ENCODE data around the gene NR3C2.
"Not testable (repeated sequence)": the region's sequence is repeated elsewhere in the genome, so short reads cannot be mapped to it uniquely, and the experiment has no call there.

NR3C2 gene

DNA sequence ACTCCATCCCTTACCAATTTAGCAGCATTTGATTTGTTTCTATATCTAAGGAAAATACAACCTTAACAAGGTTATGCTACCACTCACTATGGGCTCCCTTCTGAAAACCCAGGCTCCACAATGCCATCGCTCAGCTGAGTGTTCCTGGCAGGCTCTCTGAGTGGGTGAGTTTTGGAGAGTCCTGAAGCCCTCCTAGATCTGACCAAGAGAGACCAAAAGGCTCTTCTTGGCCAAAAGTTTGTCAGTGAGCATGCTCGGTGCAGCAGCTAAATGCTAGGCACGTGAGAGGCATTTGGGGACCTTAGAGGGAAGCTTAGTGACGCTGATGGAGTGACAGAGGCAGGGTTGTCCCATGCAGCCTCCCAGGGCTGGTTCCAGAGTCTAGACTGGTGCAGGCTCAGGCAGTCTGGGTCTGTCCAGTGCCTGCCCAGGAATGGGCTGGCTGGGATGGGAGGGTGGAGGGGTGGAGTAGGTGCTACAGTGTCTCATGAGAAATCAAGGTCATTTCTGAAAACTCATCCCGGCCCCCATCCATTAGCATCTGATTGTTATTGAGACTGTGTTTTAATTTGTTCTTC lies 346.8 kb downstream of the NR3C2 start:
- no peak for DNase-seq

DNA sequence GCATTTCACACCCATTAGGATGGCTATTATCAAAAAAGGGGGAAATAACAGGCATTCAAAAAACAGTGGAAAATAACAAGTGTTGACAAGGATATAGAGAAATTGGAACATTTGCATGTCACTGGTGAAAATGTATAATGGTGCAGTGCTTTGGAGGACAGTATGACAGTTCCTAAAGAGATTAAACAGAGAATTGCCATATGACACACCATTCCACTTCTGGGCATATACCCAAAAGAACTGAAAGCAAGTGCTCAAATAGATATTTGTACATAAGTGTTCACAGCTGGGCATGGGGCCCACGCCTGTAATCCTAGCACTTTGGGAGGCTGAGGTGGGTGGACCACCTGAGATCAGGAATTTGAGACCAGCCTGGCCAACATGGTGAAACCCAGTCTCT lies 348.1 kb downstream of the NR3C2 start:
- DNase-seq = no peak

DNA sequence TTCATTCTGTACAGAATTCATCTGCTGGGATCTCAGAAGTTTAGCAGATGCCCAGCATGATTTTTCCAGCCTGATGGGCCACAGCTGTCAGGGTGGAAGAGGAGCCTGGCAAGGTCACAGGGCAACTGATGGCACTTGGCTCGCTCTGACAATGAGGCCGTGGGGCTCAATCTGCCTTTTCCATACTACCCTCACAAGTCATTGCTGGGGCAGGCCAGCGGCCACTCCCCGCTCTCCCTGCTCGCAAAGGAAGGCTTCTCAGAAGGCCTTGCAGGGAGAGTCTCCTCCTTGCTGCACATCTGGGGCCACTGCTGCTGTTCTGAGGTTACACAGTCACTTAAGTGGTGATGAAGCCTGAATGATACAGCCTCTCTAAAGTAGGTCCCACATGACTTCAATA lies 349.1 kb downstream of the NR3C2 start:
- DNase-seq = no peak

DNA sequence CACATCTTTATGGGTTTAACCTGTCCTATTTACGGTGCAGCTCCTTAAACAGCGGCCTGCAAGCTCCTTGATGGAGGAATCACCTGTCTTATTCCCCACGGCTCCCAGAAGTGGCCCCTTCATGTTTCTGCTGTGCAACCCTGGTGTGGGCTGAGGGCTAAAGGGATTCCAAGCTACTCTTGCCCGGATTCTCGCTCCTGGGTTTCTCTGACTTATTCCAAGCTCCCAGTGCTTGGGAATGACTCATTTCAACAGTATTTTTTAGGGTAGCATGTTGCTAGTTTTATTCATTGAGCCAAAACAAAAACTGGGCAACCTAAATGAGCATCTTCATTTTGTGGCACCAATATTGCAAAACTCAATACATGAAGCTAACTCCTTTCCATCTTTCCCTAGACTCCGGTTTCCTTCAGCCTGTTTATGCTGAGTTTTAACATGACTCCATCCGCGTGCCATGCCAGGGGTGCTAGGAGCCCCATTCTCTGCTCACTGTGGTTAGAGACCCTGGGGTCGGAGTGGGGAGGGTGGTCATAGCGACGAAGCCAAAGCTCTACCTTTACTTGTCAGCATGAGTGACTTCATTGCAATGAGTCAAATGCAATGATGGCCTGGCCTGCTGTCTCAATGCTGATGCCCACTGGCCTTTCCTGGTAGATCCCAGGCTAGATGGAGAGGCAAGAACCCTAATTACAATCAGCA lies 349.7 kb downstream of the NR3C2 start:
- no peak for DNase-seq

DNA sequence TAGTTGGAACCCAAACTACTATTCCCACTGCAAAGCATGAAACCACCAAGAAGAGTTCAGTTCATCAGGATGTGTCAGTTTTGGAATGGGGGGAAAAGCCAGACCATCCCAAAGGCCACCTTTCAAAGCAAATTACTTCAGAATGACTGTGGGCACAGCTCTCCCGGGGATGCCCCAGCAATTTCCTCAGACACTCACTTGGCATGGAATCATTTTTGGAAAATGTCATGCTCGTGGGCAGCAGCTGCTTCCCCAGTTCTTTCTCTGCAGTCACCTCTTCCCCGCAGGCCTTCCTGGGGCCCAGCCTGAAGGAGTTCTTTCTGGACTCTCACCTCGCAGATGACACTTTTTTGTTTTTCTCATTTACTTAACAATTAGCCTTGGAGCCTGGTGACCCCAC lies 350.3 kb downstream of the NR3C2 start:
- DNase-seq = no peak

DNA sequence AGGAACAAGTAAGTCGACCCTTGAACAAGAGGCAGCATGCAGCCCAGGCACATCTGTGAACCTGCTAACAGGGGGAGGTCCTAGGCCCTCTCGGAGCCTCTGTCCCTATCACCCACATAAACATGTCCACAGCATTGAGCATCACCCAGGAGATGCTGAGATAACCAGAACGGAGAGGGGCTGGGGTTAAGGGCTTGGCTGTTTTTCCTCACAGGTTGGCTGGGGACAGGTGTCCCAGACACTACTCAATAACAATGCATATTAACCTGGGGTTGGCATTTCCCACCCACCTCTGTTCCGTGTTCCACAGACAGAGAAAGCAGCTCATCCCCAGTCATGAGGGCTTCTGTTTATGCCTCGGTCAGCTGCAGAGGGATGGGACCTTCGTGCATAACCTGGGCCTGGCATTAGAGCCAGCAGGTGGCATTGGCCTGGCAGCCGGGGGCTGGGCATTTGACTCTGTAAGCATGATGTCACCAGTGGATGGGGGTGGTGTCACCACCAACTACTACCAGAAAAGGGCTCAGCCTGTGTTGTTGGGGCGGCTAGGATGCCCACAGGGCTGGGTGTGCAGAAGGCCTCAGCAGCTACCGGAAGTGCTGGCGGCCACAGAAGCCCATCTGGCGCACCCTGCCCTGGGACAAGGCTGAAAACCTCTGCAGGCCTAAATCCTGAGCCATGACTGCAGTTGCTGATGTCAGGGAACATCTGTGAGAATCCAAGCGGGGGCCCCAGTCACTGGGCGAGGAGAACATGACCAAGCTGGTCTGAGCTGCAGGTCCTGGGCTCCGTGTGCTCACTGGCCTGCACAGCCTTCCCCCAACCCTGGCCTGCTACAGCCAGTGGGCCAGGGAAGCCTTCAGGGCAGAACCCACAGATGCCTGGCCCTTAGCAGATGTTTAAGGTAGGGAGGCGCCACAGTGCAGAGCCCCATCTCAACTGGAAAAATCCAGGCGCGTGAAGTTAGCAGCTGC lies 351.4 kb downstream of the NR3C2 start:
- no peak for DNase-seq

DNA sequence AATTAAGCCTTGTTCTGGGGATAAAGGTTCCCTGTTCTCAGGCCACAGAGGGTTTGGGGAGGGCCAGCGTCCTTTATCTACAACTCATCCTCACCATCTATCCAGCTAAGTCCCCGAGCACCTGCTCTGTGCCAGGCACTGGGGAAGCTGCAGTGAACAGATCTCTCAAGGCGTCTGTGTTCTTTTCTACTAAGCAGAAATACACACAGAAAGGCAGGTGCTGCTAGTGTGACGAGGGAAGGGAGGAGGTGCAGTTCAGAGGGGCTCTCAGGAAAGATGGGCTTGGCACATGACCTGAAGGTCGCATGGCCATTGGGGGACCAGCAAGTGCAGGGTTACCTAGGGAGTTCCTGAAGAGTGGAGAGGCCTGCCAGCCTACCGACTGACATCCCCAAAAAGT lies 352.2 kb downstream of the NR3C2 start:
- no peak for DNase-seq

DNA sequence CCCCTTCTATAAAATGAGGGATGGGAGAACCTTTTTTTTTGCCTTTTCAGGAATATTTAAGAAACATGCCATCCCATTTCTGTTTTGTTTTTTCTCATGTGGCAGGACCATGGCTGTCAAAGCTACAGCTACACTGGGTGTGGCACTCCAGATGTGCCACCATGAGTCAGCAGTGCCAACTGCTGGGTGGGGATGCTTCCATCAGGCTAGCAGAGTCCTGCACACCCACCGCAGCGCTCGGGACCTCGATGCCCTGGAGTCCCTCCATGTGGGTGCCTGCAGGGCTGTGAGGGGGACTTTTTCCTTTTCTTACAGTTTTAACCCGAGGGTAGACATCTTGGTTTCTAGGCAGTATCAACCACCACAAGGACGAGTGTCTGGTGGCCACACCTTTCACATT lies 352.6 kb downstream of the NR3C2 start:
- DNase-seq = no peak

DNA sequence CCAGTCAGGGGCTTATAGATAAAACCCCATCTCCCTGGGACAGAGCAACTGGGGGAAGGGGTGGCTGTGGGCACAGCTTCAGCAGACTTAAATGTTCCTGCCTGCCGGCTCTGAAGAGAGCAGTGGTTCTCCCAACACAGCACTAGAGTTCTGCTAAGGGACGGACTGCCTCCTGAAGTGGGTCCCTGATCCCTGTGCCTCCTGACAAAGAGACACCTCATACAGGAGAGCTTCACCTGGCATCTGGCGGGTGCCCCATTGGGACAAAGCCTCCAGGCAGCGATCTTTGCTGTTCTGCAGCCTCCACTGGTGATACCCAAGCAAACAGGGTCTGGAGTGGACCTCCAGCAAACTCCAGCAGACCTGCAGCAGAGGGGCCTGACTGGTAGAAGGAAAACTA lies 359.1 kb downstream of the NR3C2 start:
- DNase-seq = not testable (repeated sequence)

DNA sequence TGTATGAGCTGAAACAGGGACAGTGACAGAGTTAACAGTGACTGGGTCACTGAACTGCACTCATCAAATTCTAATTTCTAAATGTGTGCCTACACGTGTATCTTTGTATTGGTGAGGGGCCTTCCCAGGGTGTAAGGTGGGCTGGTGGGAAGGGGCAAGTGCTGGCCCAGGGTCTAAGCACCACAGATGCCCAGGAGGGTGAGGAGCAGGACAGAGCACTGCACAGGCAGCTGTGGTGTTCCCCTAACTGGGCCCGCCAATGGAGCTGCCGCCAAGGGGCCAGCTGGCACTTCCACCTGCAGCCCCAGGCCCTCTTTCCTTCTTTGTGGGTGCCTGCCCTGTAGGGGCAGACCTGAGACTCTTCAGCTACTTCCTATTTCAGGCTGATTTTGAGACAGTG lies 360.5 kb downstream of the NR3C2 start:
- DNase-seq = no peak

DNA sequence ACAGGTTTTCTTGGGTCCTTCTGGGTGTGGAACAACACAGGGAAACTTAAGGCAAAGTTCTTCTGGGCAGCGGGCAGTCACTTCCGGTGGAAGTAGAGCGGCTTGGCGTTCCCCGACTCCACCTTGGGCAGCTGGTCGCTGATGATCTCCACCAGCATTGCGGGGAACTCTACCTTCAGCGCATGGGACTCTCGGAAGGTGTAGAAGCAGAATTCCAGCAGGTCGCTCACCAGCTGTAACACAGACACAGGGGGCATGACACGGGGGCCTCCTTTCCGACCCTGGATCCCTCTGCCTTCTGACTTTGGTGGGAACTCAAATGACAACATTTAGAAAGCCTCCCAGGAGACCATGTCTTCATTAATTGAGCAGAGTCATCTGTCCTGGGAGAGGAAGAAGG lies 360.9 kb downstream of the NR3C2 start:
- no peak for DNase-seq

DNA sequence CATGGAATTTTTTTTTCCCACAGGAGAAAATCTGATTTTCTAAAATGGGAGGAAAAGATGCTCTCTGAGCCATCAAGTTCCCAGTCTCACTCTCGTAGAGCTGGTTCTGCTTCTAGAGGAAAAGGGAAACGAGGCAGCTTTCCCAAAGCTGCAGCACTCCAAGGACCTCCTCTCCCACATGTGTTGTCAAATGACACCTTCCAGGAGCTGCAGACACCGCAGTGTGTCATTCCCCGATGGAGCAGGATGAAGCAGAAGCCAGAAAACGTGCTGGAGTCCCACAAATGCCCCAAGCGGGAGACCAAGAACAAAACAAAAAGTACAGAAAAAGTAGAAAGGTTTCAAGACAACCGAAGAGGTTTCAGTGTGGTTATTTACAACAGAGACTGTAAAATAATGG lies 362.3 kb downstream of the NR3C2 start:
- DNase-seq = no peak

DNA sequence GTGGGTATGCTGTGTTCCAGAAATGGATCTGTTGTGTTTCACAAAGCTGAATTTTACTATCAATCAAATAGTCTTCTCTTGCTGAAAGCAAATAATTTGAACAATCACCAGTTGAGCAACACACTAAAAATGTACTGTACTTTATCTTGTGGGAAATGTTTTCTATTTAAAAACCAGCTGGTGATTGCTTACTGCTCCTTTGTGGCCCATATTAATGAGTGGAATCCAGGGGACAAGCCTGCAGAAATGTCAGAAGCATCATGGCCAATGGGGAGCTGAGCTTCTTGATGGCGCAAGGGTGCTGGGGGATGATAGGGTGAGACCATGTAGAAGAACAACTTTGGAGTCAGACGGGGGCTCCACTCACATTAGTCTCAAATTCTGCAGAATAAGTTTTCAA lies 364.2 kb downstream of the NR3C2 start:
- DNase-seq = no peak

DNA sequence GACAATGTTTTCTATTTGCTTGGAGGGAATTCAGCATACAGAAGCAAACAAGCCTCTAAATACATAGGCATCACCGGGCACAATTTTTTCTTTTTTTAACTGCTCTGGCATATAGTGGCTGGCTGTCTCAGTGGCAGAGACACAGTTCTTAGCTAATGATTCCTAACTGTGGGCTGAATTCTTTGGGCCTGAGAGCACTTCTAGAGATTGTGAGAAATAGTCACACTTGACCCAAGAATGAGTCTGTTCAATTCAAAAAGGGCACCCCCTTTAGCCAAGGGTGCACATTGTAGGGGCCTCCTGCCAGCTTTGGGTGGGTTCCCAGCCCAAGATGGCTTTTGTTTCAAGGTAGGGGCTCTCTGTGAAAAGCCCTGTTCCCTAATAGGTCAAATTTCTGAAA lies 364.6 kb downstream of the NR3C2 start:
- no peak for DNase-seq

DNA sequence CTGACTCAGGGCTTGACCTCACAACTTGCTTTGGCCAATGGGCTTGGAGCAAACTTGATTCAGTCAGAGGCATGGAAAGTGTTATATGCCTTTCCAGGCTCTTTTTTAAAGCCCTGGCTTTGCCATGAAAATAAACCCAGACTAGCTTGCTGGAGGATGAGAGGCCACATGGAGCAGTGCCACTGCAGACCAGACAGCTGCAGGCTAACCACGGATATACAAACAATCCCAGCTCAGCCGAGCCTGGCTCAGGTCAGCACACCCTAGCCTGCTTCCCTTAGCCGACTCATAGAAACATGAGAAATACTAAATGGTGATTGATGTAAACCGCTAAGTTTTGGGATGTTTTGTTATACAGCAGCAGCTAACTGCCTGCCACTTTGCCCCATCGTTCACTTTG lies 365.2 kb downstream of the NR3C2 start:
- DNase-seq = no peak

DNA sequence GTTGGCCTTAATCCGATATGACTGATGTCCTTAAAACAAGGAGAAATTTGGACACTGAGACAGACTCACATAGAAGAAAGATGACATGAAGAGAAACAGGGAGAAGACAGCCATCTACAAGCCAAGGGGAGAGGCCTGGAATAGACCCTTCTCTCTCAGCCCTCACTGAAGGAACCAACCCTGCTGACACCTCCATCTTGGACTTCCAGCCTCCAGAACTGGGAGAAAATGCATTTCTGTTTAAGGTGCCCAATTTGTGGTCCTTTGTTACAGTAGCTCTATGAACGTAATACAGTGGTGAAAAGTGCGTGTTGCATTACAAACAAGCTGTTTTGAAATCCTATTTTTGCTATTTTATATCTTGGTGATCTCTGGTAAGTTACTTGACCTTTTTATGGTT lies 366.8 kb downstream of the NR3C2 start:
- DNase-seq = no peak

DNA sequence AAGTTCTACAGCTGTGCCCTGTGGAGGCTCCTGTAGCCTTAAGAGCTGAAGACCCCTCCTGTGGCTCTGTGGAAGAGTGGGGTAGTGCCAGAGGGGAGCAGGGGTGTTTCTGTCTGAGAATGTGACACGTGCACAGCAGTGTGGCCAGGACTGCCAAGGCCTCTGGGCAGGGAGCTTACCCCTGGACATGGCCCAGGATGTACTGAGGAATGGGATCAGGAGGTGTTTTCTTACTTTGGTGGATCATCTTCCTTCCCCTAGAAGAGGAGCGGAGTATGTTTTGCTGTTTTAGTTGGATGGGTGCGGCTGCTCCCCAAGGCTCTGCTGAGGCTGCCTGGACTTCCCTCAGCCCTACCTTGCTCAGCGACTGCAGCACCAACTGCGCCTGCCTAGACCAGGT lies 367.8 kb downstream of the NR3C2 start:
- DNase-seq = no peak

DNA sequence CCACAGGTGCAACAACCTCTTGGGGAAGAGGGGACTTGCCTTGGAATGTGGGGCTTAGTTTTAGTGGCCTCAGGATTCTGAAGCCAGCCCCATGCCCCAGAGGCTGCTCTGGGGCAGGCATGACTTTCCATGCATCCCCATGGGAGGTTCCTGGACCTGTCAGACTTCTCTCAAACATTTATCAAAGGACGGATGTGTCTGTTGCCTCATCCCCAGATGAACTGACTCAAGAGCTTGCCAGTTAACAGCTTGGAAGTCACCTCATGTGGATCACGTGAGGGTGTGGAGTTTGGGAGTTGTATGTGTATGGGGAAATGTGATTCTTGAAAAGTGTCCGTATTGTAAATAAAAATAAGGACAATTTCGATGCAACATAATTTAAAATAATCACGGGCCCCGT lies 368.9 kb downstream of the NR3C2 start:
- no peak for DNase-seq

DNA sequence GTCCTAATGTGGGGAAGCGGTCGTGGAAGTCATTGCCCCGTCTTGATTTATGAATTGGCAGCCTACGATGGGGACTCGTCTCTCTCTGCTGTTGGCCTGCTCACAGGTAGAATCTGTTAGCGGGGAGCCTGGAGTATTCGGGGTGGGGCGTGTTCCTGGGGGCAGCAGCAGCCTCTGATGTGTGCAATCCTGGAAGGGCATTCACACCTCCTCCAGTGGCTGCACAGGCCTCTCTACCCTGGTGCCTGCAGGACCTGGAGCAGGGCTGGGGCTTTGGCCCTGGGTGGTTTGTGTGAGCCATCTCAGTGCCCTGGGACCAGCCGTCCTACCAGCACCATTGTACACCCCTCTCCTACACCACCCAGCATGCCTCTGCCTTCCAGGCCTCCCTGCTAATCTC lies 369.4 kb downstream of the NR3C2 start:
- DNase-seq = no peak

DNA sequence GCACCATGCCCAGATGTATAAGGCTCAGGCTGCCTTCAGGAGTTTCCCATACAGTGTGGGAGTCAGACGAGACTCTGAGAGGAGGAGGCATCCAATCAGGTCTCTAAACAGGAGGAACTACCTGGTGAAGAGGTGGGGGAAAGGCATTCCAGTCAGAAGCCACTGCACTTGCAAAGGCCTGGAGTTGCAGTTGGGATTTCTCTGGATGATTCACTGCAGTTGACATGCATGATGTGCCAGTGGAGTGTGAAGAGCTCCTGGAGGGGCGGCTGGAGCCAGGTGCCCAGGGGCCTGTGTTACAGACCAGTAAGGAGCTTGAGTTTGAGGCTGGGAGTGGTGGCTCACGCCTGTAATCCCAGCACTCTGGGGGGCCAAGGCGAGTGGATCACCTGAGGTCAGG lies 371.2 kb downstream of the NR3C2 start:
- DNase-seq = no peak

DNA sequence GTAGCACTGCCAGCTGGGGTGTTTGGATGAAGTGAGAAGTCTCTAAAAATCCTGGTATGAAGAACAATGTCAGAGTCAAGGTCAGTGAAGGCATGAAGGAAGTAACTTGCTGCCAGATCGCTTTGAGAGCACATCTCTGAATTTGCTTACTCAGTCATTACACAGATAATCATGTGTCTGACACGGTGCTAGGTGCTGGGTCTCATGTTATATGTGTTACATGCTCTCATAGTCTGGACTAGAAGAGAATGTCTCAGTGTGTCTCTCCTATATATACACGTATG lies 372.4 kb downstream of the NR3C2 start:
- DNase-seq = no peak

DNA sequence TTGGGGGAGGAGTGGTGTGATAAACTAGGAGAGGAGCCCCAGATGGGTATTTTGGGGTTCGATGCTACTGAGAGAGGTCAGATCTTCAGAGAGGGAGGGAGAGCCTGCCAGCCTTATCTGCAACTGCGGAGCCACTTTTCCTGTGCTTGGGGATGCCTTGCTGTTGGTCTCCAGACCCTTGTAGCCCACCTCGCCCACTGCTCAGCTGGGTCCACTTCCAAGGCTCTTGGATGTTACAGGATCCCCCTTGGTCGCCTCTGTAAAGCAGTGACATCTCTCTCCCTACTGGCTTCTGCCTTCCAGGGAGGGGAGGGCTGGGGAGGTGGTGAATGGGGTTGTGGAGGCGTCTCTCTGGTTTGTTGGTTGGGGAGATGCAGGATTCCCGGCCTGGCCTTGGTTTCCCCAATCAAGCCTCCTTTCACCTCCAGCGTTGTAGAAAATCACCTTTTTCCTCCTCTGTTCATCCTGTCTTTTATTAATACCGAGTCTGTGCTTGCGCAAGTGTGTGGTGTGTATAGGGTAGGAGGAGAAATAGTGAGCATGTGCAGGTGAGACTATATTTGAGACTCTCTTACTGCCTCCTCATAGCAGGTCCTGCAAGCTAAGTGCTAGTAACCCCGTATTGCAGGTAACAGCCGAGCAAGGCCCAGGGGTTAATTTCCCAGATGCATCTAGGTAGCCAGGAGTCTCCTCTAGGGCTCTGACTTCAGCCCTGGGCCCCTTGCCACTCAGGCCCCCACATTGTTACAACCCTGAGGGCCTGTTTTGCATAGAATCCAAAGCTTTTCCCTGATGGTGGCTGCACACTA lies 372.9 kb downstream of the NR3C2 start:
- DNase-seq = no peak

Data from retina (tissue), 1 donor.